A549 (cell line): ENCODE measurements around the gene ACVR1B. TPM values are rescaled to one million over a fixed set of nuclear protein-coding genes. Genes with fewer than 3 reads are reported as not detected.

ENCODE experiments used
- ATAC-seq, 2 experiments: fragments of 200-7000 bp in 1 of 2; fragments of >200 bp in 1 of 2; cut with Nextera tagmentation in 1 of 2; cut with Tn5 transposase in 1 of 2; 3 replicates each; pipeline versions ENCODE4 v1.8.0 to v1.9.1; 2018 to 2020; ENCODE audit warnings: mild to moderate bottlenecking in 1 of 2, moderate library complexity in 1 of 2
- CTCF ChIA-PET: fragments of 300-600 bp; sonication (Branson Sonifier 250); formaldehyde crosslinking; extraction: SDS; loops from one replicate; lab custom pipeline; 2021; ENCODE audit warnings: antibody characterized with exemption, inconsistent platforms; lab: Yijun Ruan, JAX
- POLR2A ChIA-PET: fragments of 350-600 bp; formaldehyde crosslinking; extraction: SDS; loops from one replicate; lab custom pipeline; 2021; ENCODE audit warnings: antibody characterized with exemption, inconsistent platforms; lab: Yijun Ruan, JAX
- DNase-seq, 2 experiments: peaks; one replicate each; pipeline versions ENCODE4 v3.0.0 to v3.0.0-alpha.2; 2011 to 2016; ENCODE audit warnings: low read depth in 1 of 2, low spot score in 1 of 2
- FAIRE-seq: peaks from 2 replicates; lab custom pipeline; 2011; peaks lifted over from hg19 to GRCh38; lab: Jason Lieb, UNC
- H3K27ac ChIP-seq, 2 experiments: fragments of >200 bp; sonication (Bioruptor Twin); formaldehyde crosslinking; 3 replicates each; pipeline ENCODE4 v1.5.1; 2016 to 2017
- H3K4me1 ChIP-seq: fragments of >200 bp; sonication (Bioruptor Twin); formaldehyde crosslinking; 3 replicates; pipeline ENCODE4 v1.6.1; 2016
- H3K4me2 ChIP-seq: fragments of >200 bp; sonication (Bioruptor Twin); formaldehyde crosslinking; 3 replicates; pipeline ENCODE4 v1.6.1; 2016
- H3K4me3 ChIP-seq: fragments of >200 bp; sonication (Bioruptor Twin); formaldehyde crosslinking; 3 replicates; pipeline ENCODE4 v1.5.1; 2016
- H3K9me3 ChIP-seq: fragments of >200 bp; sonication (Bioruptor Twin); formaldehyde crosslinking; 3 replicates; pipeline ENCODE4 v1.6.1; 2016
- CBX8 ChIP-seq: fragments of 200-600 bp; sonication (generic); IDR thresholded peaks from 2 replicates; pipeline ENCODE4 v1.6.1; 2016
- CHD4 ChIP-seq: fragments of 200-600 bp; sonication (generic); IDR thresholded peaks from 2 replicates; pipeline ENCODE4 v1.6.1; 2016; ENCODE audit warnings: antibody characterized with exemption, mild to moderate bottlenecking, borderline replicate concordance
- E2F6 ChIP-seq: IDR thresholded peaks from 2 replicates; pipeline ENCODE4 v1.6.1; 2012; ENCODE audit warnings: low read depth, borderline replicate concordance
- FOSL2 ChIP-seq, 2 experiments: fragments of 450-650 bp in 1 of 2; fragments of >200 bp in 1 of 2; sonication (Bioruptor Twin) in 1 of 2; formaldehyde crosslinking; IDR thresholded peaks; 2 replicates each; pipeline versions ENCODE4 v1.5.0 to v1.6.1; 2016 to 2020; ENCODE audit warnings: mild to moderate bottlenecking in 1 of 2, moderate library complexity in 1 of 2
- FOXS1 ChIP-seq: fragments of 250-450 bp; sonication (Bioruptor Pico); IDR thresholded peaks from 2 replicates; pipeline ENCODE4 v1.5.0; 2020; ENCODE audit warnings: mild to moderate bottlenecking, moderate library complexity
- HDAC2 ChIP-seq: fragments of 200-600 bp; sonication (generic); IDR thresholded peaks from 2 replicates; pipeline ENCODE4 v1.6.1; 2016
- HMGXB4 ChIP-seq: fragments of 250-450 bp; sonication (Bioruptor Pico); IDR thresholded peaks from 2 replicates; pipeline ENCODE4 v1.5.0; 2021; ENCODE audit warnings: mild to moderate bottlenecking, moderate library complexity, borderline replicate concordance
- KDM1A ChIP-seq: fragments of 200-600 bp; sonication (generic); IDR thresholded peaks from 2 replicates; pipeline ENCODE4 v1.6.1; 2016; ENCODE audit warnings: low read depth, mild to moderate bottlenecking
- KDM5A ChIP-seq: fragments of 200-600 bp; sonication (generic); IDR thresholded peaks from 2 replicates; pipeline ENCODE4 v1.6.1; 2016; ENCODE audit warnings: antibody characterized with exemption, mild to moderate bottlenecking
- MAX ChIP-seq: IDR thresholded peaks from 2 replicates; pipeline ENCODE4 v1.6.1; 2012
- MAZ ChIP-seq: fragments of 150-350 bp; IDR thresholded peaks from 2 replicates; pipeline ENCODE4 v1.6.1; 2014; ENCODE audit warnings: antibody characterized with exemption, low read depth, low read length, borderline replicate concordance
- MYC ChIP-seq: IDR thresholded peaks from 2 replicates; pipeline ENCODE4 v1.6.1; 2012; ENCODE audit warnings: mild to moderate bottlenecking, inconsistent platforms, low read length, improper control_type of control experiment, borderline replicate concordance
- NR3C1 ChIP-seq: fragments of >200 bp; sonication (Bioruptor Twin); formaldehyde crosslinking; IDR thresholded peaks from 3 replicates; pipeline ENCODE4 v1.6.1; 2017
- POLR2A ChIP-seq: IDR thresholded peaks from 2 replicates; pipeline ENCODE4 v1.6.1; 2012; ENCODE audit warnings: mild to moderate bottlenecking, low read length
- RFX5 ChIP-seq: fragments of 450-650 bp; IDR thresholded peaks from 2 replicates; pipeline ENCODE4 v1.7.1; 2014; ENCODE audit warnings: antibody characterized with exemption, mild to moderate bottlenecking, moderate library complexity
- SMC3 ChIP-seq: fragments of >200 bp; sonication (Bioruptor Twin); formaldehyde crosslinking; IDR thresholded peaks from 3 replicates; pipeline ENCODE4 v1.6.1; 2018; ENCODE audit warnings: inconsistent platforms
- SREBF2 ChIP-seq: fragments of 450-650 bp; IDR thresholded peaks from 2 replicates; pipeline ENCODE4 v1.6.1; 2014; ENCODE audit warnings: mild to moderate bottlenecking, moderate library complexity
- TP53 ChIP-seq: fragments of 250-450 bp; sonication (Bioruptor Pico); IDR thresholded peaks from 2 replicates; pipeline ENCODE4 v1.5.0; 2021; ENCODE audit warnings: mild to moderate bottlenecking, moderate library complexity
- ZSCAN20 ChIP-seq: fragments of 250-450 bp; sonication (Bioruptor Pico); IDR thresholded peaks from 2 replicates; pipeline ENCODE4 v1.8.0; 2022; ENCODE audit warnings: mild to moderate bottlenecking, moderate library complexity
- WGBS: methylation state at CpG from one replicate; pipeline ENCODE4 v1.1.6; 2017; ENCODE audit errors: missing lambda C conversion rate; 5-methylcytosine and 5-hydroxymethylcytosine counted together
- polyA plus RNA-seq, 4 experiments: library from polyadenylated mRNA; depleted of rRNA in 3 of 4; stranded (reverse); fragments of >200 nt; fragmentation: RNase III in 1 of 4; extraction: RNeasy Plus Mini Kit Qiagen cat#74134 plus additional on column Dnase treatment in 1 of 4; gene quantifications; 2 replicates in 3 of 4; 3 replicates in 1 of 4; pipeline ENCODE4 v1.2.3, GENCODE V29; 2011 to 2017
- TF ChIP-seq, protein P1 (sequence below): fragments of 450-650 bp; IDR thresholded peaks from 2 replicates; pipeline ENCODE4 v1.6.1; 2014; ENCODE audit warnings: antibody characterized with exemption

Gene ACVR1B
- polyA plus RNA-seq, 2 of the 4 experiments (the other 2 are of a cell fraction): 15.2 to 18.4 TPM

DNA sequence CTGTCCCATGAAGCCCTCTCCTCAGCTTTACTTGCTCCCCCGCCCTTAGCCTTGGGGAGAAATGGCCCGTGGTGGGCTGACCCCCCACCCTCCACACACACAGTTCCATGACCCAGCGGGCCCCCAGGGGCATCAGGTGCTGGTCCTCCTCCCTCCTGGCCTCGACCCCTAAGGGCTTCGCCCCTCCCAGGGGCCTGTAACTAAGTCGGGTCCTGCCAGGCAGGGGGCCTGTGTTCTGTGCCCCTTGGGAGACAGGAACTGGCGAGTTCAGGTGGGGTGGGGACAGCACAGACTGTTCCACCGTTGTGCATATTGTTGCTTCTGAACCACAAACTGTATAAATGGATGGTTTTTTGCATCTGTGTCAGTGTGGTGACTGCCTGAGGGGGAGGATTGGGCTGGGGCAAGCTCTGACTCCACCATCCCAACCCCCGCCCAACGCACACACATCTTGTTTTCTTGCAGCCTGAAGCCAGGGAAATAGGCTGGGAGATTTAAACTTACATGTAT is 64.1 kb downstream of the ACVR1B start:
- CTCF ChIA-PET: interaction anchor here (1.0 to 41.8 kb wide), 4 partner anchors 8 to 55 kb away, joined by 5 to 1730 read pairs (median 786); partner anchors contain the start of genes ATG101, NR4A1, SMIM41 and TAMALIN

GRCh38 chr12:52018433-52019112 is 67.1 kb downstream of the ACVR1B start:
- CTCF ChIA-PET: interaction anchor here (16.5 to 41.8 kb wide), 3 partner anchors 19 to 52 kb away, joined by 426 to 1730 read pairs (median 1544); partner anchors contain the start of genes ATG101, NR4A1, SMIM41 and TAMALIN
- WGBS: 73% methylated on average over 4 of the region's 4 CpGs
- no peak for DNase-seq
- Histone ChIP-seq H3K4me1 (peaks cover 23% of the 10 kb centered on the region), H3K4me2 (peak overlapping the region; percentile 58; the same call in 2 of the 3 replicates), H3K4me3 (no peak overlapping the region), H3K9me3 (no peaks in the 10 kb centered on the region), H3K27ac (peak overlapping the region in 1 of 2 experiments; percentile 68; a peak in 3 of 6 replicates)
- TF ChIP-seq MYC: no peak
- no peak for TF ChIP-seq CBX8
- TF ChIP-seq, protein P1, sequence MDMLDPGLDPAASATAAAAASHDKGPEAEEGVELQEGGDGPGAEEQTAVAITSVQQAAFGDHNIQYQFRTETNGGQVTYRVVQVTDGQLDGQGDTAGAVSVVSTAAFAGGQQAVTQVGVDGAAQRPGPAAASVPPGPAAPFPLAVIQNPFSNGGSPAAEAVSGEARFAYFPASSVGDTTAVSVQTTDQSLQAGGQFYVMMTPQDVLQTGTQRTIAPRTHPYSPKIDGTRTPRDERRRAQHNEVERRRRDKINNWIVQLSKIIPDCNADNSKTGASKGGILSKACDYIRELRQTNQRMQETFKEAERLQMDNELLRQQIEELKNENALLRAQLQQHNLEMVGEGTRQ: no peak
- no peak for TF ChIP-seq E2F6
- TF ChIP-seq FOXS1: no peak
- TF ChIP-seq SREBF2: no peak
- no peak for TF ChIP-seq TP53 (CRISPR knock-in tag)
- TF ChIP-seq ZSCAN20 (CRISPR knock-in tag): no peak
- no peak for TF ChIP-seq MAZ
- no peak for TF ChIP-seq MAX
- FAIRE-seq: no peak
- no peak for ATAC-seq
- POLR2A ChIA-PET: no interaction called here

More for the DNA sequence above, 64.1 kb downstream of the ACVR1B start:
- DNase-seq: no peak
- H3K4me1 ChIP-seq: peaks cover 18% of the 10 kb centered on the region
- no peak overlapping the region for H3K27ac ChIP-seq
- no peak for ATAC-seq
- TF ChIP-seq HDAC2 (no peak), FOSL2 (IDR thresholded peaks at IDR 0.05) (no peak), FOSL2 (CRISPR knock-in tag; IDR thresholded peaks at IDR 0.05) (no peak), KDM1A (no peak), NR3C1 (no peak), KDM5A (no peak), HMGXB4 (CRISPR knock-in tag) (no peak), POLR2A (no peak), SMC3 (no peak)
- WGBS: 75% methylated on average over 10 of the region's 10 CpGs
- H3K4me2 ChIP-seq: no peak overlapping the region
- no peaks in the 10 kb centered on the region for H3K9me3 ChIP-seq
- POLR2A ChIA-PET: no interaction called here
- H3K4me3 ChIP-seq: no peak overlapping the region
- FAIRE-seq: no peak

- 45% methylated on average over 11 of the region's 13 CpGs for WGBS
- H3K4me2 ChIP-seq: peak overlapping the region; percentile 58
- H3K9me3 ChIP-seq: no peaks in the 10 kb centered on the region
- no peak overlapping the region for H3K4me3 ChIP-seq
- peaks cover 23% of the 10 kb centered on the region for H3K4me1 ChIP-seq
- FAIRE-seq (no peak), DNase-seq (no peak)
- CTCF ChIA-PET: interaction anchor here (1.3 to 41.8 kb wide), 7 partner anchors 19 to 125 kb away, joined by 3 to 1730 read pairs (median 9); partner anchors contain the start of genes ATG101, NR4A1, SMIM41 and TAMALIN
- H3K27ac ChIP-seq: peak overlapping the region in 1 of 2 experiments; percentile 68; a peak in 3 of 6 replicates
- TF ChIP-seq RFX5 (no peak), CHD4 (no peak), FOSL2 (IDR thresholded peaks at IDR 0.05) (no peak), FOSL2 (CRISPR knock-in tag; IDR thresholded peaks at IDR 0.05) (0 out of 2 replicates have a peak, but pooled peaks have one; percentile 9)
- TF ChIP-seq, all 56 proteins: peak for 1
- ATAC-seq: no peak
- POLR2A ChIA-PET: no interaction called here
Measured at GRCh38 chr12:52019113-52019770, 67.7 kb downstream of the ACVR1B start.
